ENCODE data around the gene FBN2.
"Not testable (repeated sequence)": the region's sequence is repeated elsewhere in the genome, so short reads cannot be mapped to it uniquely, and the experiment has no call there.

FBN2 gene

GRCh38 chr5:128349044-128349858, 188.8 kb downstream of the FBN2 start:
- DNase-seq = no peak

DNA sequence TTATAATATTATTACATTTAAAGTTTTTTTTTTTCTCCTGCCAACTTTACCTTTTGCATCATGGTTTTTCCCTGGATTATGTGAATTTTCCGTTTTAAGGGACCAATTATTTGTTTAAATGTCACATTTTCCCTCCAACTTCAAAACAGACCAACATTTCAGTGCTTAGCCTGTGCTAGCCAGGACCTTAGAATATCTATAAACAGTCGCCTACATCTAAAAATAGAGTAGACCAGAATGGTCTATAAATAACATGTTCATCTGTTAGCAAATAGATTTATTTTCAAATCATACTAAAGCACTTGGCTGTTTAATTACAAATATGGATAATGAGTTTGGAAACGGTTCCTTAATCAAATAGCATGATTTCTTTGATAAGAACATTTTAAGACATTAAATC, 192.0 kb downstream of the FBN2 start:
- no peak for DNase-seq

DNA sequence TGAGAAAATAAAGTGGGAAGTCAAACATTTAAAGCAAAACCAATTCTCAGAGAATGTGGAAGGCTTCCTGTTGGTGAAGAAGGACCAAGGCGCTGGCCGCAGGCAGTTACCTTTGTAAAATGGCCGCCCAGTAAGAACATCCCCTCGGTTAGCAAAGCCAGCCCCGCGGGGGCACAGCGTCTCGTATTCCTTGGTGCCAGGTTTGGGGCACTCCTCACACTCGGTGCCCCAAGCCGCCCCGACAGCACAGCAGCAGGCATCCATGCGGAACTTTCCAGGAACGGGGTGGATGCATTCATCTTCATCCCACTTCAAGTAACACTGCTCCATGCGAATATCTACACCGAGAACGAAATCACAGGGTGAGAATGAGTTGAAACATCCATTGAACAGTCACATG, 192.8 kb downstream of the FBN2 start:
- no peak for DNase-seq

GRCh38 chr5:128343168-128343567, 194.9 kb downstream of the FBN2 start:
- no peak for DNase-seq

DNA sequence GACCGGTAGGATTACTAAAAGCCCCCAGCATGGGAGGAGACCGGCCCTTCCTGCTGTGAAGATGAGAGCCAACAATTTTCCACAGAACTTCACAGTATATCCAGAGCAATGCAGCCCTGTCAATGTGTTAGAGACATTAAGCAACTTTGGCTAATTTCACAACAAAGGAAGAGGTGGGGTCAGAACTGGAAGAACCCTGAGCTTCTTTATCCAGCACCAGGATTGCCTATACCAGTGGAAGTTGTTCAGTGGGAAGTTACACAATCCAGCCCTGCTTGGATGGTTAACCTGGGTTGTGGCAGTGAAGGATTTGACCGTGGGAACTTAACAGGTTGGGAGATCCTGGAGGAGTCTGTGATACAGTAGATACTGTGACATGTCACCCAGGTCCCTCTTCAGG, 197.0 kb downstream of the FBN2 start:
- no peak for DNase-seq

- DNase-seq = no peak
Observed at GRCh38 chr5:128340648-128341047, 197.4 kb downstream of the FBN2 start.

- DNase-seq = no peak
Observed at GRCh38 chr5:128339585-128339984, 198.5 kb downstream of the FBN2 start.

DNA sequence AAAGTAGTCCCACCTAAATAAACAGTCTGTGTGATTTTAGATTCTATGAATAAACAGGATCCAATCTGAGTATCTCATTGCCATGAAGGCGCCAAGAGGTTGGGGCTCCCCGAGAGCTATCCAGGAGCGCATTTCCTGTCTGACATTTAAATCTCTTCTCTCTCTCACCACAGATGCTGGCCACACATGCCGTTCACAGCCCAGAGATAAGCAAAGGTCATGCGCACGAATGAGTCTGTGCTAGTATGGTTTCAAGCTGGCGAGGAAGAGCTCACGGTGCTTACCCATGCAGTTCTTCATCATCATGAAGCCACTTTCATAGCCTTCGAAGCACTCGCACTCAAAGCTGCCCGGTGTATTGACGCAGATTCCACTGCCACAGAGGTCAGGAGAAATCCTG, 199.4 kb downstream of the FBN2 start:
- no peak for DNase-seq

DNA sequence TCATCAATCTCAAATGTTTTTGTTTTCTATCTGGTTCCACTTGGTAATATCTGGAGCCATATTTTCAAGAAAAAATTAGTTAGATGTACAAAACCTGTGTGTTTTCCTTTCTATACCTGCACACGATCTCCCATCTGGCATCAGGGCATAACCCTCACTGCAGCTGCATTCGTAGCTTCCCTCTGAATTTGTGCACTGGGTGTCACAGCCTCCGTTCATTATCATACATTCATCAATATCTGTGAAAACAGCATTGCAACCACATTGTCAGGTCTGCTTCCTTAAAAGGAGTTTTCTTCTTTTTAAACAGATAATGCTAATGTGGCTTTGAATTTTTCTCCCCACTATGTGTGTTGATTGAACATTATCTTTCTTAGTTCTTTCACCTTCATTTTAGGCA, 202.7 kb downstream of the FBN2 start:
- DNase-seq = no peak

GRCh38 chr5:128334010-128334716, 203.9 kb downstream of the FBN2 start:
- DNase-seq = no peak

GRCh38 chr5:128331261-128331660, 206.8 kb downstream of the FBN2 start:
- no peak for DNase-seq

- no peak for DNase-seq
Observed at GRCh38 chr5:128329386-128329939, 208.6 kb downstream of the FBN2 start.

DNA sequence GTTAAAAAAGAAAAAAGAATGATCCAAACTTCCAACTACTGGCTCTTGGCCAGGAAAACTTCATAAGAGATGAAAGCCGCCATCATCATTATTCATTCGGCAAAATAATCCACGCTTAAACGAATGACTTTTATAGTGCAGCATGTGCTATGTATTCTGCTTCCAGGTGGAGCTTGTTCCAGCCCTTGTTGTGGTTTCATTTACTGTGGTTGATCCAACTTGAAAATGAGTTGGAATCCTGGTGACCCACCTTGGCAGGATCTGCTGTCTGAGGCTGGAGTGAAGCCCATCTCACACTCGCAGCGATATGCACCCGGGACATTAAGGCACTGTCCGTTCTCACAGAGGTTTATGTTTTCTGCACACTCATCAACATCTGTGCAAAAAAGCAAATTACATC, 209.6 kb downstream of the FBN2 start:
- no peak for DNase-seq

DNA sequence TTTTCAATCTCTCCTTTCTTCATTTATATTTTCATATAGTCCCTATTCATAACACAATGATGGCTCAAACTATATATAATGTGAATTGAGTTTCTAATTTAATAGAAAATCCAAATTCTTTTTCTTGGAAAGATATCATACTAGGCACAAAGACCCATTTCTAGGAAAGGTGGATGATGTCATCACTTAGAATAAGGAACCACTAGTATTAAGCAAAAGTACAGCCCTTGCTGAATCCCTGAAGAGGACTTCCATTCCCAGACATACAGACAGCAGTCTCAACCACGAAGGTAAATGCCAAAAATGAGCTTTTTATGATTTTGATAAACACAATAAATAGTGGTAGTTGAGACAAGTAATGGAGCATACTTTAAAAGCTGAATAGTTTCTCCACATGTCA, 210.0 kb downstream of the FBN2 start:
- no peak for DNase-seq

DNA sequence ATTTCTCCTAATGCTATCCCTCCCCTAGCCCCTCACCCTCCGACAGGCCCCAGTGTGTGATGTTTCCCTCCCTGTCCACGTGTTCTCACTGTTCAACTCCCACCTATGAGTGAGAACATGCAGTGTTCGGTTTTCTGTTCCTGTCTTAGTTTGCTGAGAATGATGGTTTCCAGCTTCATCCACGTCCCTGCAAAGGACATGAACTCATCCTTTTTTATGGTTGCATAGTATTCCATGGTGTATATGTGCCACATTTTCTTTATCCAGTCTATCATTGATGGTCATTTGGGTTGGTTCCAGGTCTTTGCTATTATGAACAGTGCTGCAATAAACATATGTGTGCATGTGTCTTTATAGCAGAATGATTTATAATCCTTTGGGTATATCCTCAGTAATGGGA, 216.6 kb downstream of the FBN2 start:
- DNase-seq = not testable (repeated sequence)

- DNase-seq = no peak
Observed at GRCh38 chr5:128318691-128319090, 219.4 kb downstream of the FBN2 start.

- no peak for DNase-seq
Observed at GRCh38 chr5:128317481-128317880, 220.6 kb downstream of the FBN2 start.

DNA sequence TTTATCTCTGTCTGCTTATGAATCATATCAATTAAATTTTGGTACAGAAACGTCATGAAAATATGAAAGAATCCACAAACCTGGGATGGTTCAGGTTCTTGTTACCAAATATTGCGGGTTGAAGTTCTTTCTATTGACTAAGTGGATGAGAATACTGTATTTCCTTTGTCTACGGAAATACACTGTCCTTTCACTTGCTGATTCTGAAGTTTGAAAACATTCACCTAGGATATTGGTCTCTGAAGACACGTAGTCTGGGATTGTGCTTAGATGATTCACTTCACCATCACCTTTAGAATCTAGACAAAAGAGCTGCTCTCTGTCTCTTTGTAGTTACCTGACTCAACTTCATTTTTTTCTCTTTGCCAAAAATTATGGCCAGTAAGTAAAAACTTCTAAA, 222.4 kb downstream of the FBN2 start:
- no peak for DNase-seq

- DNase-seq = no peak
Observed at GRCh38 chr5:128305341-128305740, 232.7 kb downstream of the FBN2 start.

GRCh38 chr5:128304791-128305190, 233.3 kb downstream of the FBN2 start:
- DNase-seq = no peak

- no peak for DNase-seq
Observed at GRCh38 chr5:128304088-128304487, 234.0 kb downstream of the FBN2 start.

- no peak for DNase-seq
Observed at GRCh38 chr5:128303593-128303992, 234.5 kb downstream of the FBN2 start.

DNA sequence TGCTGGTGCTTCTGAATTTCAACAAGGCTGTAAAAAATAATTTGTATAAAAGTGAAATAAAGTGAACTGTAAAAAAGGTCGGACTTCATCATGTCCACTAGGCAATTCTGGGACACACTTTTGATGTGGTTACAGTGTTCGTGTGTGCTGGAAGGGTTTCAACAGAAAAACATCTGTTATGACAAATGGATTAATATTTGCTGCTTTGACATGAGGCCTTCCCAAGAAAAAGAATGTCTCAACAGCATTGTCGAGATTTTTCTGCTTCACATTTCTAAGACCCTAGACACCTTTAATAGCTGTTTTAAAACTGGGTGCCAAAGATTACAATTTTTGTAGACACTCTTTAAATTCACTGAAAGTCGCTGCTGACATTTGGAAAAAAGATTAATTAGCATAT, 237.9 kb downstream of the FBN2 start:
- no peak for DNase-seq

GRCh38 chr5:128290152-128290858, 247.7 kb downstream of the FBN2 start:
- no peak for DNase-seq

Data from NK-92 treated with Interleukin-12 subunit alpha and Interleukin-12 subunit beta, amount 100 ng/mL, for 24 hours (cell line).